Psoas muscle (tissue), 8 donors: ENCODE results near the gene CHN2. TPM values are rescaled to one million over a fixed set of nuclear protein-coding genes. Genes with fewer than 3 reads are reported as not detected.

Source experiments
- ATAC-seq, 4 donors: fragments of 200-7000 bp; cut with Tn5 transposase; one replicate each; pipeline ENCODE4 v1.9.1; 2020; ENCODE audit warnings: moderate library complexity in 3 of 4, mild to moderate bottlenecking in 2 of 4
- DNase-seq, 2 donors: peaks; one replicate each; pipeline ENCODE4 v3.0.0-alpha.2; 2020
- H3K27ac ChIP-seq: fragments of 200-600 bp; one replicate; pipeline ENCODE4 v1.8.0; 2022
- H3K27me3 ChIP-seq, 3 donors: fragments of 200-600 bp in 1 of 3; one replicate each; pipeline versions ENCODE4 v1.6.1 to v1.8.0; 2013 to 2022; ENCODE audit warnings: low read length in 2 of 3, mild to moderate bottlenecking in 2 of 3, moderate library complexity in 1 of 3; ENCODE audit not compliant: insufficient read depth in 3 of 3
- H3K36me3 ChIP-seq, 2 donors: fragments of 200-600 bp in 1 of 2; one replicate each; pipeline versions ENCODE4 v1.6.1 to v1.8.0; 2013 to 2022; ENCODE audit warnings: low read depth in 1 of 2, mild to moderate bottlenecking in 1 of 2, moderate library complexity in 1 of 2; ENCODE audit not compliant: insufficient read depth in 1 of 2
- H3K4me1 ChIP-seq: fragments of 200-600 bp; one replicate; pipeline ENCODE4 v1.8.0; 2022
- H3K4me3 ChIP-seq: fragments of 200-600 bp; one replicate; pipeline ENCODE4 v1.8.0; 2022; ENCODE audit warnings: mild to moderate bottlenecking
- H3K9me3 ChIP-seq: fragments of 200-600 bp; one replicate; pipeline ENCODE4 v1.8.0; 2022
- WGBS, 3 donors: extraction: QIAGEN DNeasy Blood & Tissue Kit; methylation state at CpG; one replicate each; pipeline versions ENCODE4 v1.1.6 to v1.1.7; 2013; 5-methylcytosine and 5-hydroxymethylcytosine counted together
- intact Hi-C, 2 donors: fragments of 100-400 bp; cut with DNase I; formaldehyde crosslinking; loops; one replicate each; pipeline versions ENCODE4 v1.11.0 to v1.14.2; 2022
- polyA plus RNA-seq, 3 donors: library from polyadenylated mRNA; stranded (reverse); fragments of 200-250 nt; gene quantifications; one replicate each; pipeline ENCODE4 v1.2.3, GENCODE V29; 2013
- total RNA-seq, 4 donors: library from RNA; stranded (reverse); fragmentation: NEBNext Ultra II Directional in 2 of 4; extraction: Animal tissue kit (Norgen Biotek cat#: 25700) in 2 of 4; gene quantifications; one replicate each; pipeline versions ENCODE4 v1.2.1 to v1.2.4, GENCODE V29; 2021 to 2023
- TF ChIP-seq, protein P1 (sequence below): fragments of 200-600 bp; IDR thresholded peaks from one replicate; pipeline ENCODE4 v1.8.0; 2022; ENCODE audit warnings: antibody characterized with exemption
- donor health status: healthy with polysubstance abuse.
- donor health status: DM: no; HTN: no; CAD: no; lungs with moderate emphysema.
- donor health status: Bipolar disorder and iron deficiency.
- donor health status: healthy.
- donor health status: DM: yes; HTN: yes; CAD: no.
- donor health status: DM: no; HTN: no; CAD: no.
- donor health status: DM: no; HTN: no; CAD: no.
- donor health status: DM: yes; HTN: yes; CAD: no.

Gene CHN2
- total and polyA plus RNA-seq, 7 donors = 0.43 to 18.1 (median 2.3) TPM

DNA sequence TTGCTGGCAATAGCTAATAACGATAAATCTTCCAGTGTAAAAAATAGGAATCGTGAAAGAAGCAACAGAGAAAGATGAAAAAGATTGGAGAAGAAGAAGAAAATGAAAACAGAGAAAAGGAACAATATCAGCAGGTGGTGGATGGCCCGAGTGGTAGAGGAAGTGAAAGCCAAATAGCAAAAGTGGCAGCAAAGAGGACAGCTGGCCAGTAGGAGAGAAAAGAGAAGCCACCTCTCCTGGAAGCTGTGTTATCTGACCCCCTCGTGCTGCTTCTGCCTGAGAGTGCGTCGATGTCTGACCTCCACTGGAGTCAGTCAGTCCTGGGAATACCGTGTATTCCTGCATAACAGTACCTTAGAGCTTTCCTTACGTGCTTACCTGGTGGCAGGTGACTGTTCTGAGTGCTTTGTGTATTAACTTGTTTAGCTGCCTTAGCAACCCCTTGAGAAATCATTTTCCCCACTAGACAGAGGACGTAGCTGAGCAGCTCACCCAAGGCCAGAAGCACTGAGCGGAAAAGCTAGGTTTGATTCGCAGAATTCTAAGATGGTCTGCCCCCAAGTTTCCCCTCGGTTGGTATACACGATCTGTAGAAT lies 88.3 kb downstream of the CHN2 start:
- Histone ChIP-seq H3K36me3 (no peaks in the 10 kb centered on the region), H3K4me1 (no peaks in the 10 kb centered on the region), H3K27ac (no peak overlapping the region), H3K27me3 (no peaks in the 10 kb centered on the region), H3K4me3 (no peak overlapping the region), H3K9me3 (no peaks in the 10 kb centered on the region)
- DNase-seq (no peak), ATAC-seq (no peak)
- 68 to 78% (median 73%) methylated on average over 13 of the region's 13 CpGs for WGBS, 3 donors
- intact Hi-C loops = no loop called here
- TF ChIP-seq, protein P1, sequence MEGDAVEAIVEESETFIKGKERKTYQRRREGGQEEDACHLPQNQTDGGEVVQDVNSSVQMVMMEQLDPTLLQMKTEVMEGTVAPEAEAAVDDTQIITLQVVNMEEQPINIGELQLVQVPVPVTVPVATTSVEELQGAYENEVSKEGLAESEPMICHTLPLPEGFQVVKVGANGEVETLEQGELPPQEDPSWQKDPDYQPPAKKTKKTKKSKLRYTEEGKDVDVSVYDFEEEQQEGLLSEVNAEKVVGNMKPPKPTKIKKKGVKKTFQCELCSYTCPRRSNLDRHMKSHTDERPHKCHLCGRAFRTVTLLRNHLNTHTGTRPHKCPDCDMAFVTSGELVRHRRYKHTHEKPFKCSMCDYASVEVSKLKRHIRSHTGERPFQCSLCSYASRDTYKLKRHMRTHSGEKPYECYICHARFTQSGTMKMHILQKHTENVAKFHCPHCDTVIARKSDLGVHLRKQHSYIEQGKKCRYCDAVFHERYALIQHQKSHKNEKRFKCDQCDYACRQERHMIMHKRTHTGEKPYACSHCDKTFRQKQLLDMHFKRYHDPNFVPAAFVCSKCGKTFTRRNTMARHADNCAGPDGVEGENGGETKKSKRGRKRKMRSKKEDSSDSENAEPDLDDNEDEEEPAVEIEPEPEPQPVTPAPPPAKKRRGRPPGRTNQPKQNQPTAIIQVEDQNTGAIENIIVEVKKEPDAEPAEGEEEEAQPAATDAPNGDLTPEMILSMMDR = no peak

DNA sequence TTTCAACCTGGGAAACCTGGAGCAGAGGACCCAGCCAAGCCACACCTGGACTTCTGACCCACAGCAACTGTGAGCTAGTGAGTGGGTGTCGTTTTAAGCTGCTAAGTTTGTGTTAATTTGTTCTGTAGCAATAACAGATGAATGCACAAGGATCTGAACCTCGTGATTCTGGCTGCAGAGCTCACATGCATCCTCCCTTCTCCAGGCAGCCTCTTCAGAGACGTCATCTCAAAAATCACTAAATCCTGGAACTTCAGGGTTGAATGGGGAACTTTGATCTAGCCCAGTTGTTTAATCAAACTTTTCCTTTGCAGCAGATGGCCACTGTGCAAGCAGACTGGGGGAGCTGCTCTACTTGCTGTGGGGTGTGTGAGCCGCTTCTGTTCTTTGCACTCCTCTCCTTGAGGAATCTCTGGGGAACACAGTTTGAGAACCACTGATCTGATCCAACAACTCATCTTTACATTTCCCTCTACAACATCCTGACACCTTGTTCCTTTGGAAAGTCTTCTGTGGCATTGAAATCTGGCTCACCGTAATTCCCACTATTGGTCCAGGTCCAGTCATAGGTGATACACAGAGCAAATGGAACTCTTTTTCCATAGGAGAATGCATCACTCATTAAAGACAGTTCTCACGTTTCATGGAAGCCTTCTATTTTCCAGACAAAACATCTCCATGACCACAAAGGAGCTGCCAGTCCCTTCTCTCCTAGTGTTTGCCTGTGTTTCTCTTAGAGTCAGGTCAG lies 90.3 kb downstream of the CHN2 start:
- Histone ChIP-seq H3K27me3 (no peaks in the 10 kb centered on the region), H3K4me1 (no peaks in the 10 kb centered on the region), H3K4me3 (no peak overlapping the region), H3K27ac (no peak overlapping the region), H3K36me3 (no peaks in the 10 kb centered on the region), H3K9me3 (no peaks in the 10 kb centered on the region)
- no peak for ATAC-seq
- TF ChIP-seq, protein P1 = no peak
- 74 to 89% (median 85%) methylated on average over 6 of the region's 6 CpGs for WGBS, 3 donors
- intact Hi-C loops = no loop called here
- DNase-seq = no peak

DNA sequence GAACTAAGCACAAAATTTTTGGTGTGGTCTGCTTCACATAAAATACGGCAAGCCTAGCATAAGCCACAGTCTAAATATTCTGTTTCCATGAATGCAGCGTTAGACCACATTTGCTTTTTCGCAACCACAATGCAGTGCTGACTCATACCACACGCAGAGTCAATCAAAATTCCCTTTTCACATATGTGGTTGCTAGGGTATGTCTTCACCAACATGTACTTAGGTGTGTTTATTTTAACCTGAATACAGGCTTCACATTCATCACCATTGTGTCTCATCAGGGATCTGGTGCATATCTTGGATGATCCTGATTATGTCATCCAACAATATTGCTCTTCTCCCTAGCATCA lies 90.8 kb downstream of the CHN2 start:
- TF ChIP-seq, protein P1 = no peak
- no peaks in the 10 kb centered on the region for H3K36me3 ChIP-seq
- WGBS, 3 donors = 84 to 93% (median 88%) methylated on average over 4 of the region's 4 CpGs
- H3K27ac ChIP-seq = no peak overlapping the region
- no peak overlapping the region for H3K4me3 ChIP-seq
- DNase-seq (no peak), ATAC-seq (no peak)
- H3K9me3 ChIP-seq = no peaks in the 10 kb centered on the region
- no peaks in the 10 kb centered on the region for H3K4me1 ChIP-seq
- intact Hi-C loops = no loop called here
- no peaks in the 10 kb centered on the region for H3K27me3 ChIP-seq

DNA sequence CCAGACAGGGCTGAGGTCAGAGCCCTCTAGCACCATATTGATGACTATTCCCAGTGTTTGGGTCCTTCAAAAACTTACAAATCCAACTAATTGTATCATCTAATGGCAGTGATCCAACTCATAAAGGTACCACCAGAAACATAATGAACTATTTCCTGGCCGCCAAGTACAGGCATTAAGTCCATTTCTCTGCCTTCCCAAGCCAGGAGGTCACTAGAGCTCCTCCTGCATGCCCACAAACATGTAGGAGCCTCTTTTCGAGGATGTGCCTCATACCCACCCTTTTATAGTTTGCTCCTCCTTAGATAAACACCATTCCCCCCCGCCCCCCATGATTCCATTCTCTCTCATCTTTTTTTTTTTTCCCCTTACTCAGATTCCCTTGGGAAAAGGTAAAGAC lies 91.3 kb downstream of the CHN2 start:
- Histone ChIP-seq H3K27ac (no peak overlapping the region), H3K36me3 (no peaks in the 10 kb centered on the region), H3K9me3 (no peaks in the 10 kb centered on the region), H3K4me1 (no peaks in the 10 kb centered on the region), H3K4me3 (no peak overlapping the region), H3K27me3 (no peaks in the 10 kb centered on the region)
- TF ChIP-seq, protein P1 = no peak
- DNase-seq (no peak), ATAC-seq (no peak)
- intact Hi-C loops = no loop called here
- 95 to 97% (median 95%) methylated on average over 3 of the region's 3 CpGs for WGBS, 3 donors
